ENCODE data around the gene TF.

DNA sequence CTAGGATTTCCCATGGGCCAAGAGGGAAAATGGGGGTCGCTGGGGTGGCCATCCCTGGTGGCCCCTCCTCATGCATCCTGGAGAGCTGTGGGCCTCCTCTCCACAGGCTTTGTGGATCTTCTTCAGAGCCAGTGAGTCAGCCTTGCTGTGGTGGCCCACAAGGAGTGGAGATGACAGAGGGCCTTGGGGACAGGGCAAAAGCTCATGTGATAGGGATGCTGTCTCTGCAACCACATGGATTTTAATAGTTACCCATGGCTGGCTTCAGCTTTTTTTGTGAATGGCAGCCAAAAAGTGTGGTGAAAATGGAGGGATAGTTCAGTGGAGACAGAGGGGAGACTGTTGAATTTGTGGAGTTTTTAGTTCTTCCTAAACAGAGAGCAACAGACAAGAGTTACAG is 1.2 kb downstream of the TF start:
- TF ChIP-seq, protein P1, sequence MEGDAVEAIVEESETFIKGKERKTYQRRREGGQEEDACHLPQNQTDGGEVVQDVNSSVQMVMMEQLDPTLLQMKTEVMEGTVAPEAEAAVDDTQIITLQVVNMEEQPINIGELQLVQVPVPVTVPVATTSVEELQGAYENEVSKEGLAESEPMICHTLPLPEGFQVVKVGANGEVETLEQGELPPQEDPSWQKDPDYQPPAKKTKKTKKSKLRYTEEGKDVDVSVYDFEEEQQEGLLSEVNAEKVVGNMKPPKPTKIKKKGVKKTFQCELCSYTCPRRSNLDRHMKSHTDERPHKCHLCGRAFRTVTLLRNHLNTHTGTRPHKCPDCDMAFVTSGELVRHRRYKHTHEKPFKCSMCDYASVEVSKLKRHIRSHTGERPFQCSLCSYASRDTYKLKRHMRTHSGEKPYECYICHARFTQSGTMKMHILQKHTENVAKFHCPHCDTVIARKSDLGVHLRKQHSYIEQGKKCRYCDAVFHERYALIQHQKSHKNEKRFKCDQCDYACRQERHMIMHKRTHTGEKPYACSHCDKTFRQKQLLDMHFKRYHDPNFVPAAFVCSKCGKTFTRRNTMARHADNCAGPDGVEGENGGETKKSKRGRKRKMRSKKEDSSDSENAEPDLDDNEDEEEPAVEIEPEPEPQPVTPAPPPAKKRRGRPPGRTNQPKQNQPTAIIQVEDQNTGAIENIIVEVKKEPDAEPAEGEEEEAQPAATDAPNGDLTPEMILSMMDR (IDR thresholded peaks at IDR 0.05; ENCODE audit: low read length) = no peak
- no peak for TF ChIP-seq EZH2 (optimal IDR thresholded peaks at IDR 0.05; ENCODE audit: low read depth, low read length)
